C4-2B (cell line): Measurements from ENCODE around the gene DBP.

Experiments used
- ZFX ChIP-seq: fragments of 450-650 bp; IDR thresholded peaks from 2 replicates; pipeline ENCODE4 v1.6.1; 2017
- TF ChIP-seq, protein P1 (sequence below): fragments of 450-650 bp; conservative IDR thresholded peaks from 2 replicates; pipeline ENCODE4 v1.5.1; 2017; ENCODE audit warnings: mild to moderate bottlenecking

- TF ChIP-seq, protein P1, sequence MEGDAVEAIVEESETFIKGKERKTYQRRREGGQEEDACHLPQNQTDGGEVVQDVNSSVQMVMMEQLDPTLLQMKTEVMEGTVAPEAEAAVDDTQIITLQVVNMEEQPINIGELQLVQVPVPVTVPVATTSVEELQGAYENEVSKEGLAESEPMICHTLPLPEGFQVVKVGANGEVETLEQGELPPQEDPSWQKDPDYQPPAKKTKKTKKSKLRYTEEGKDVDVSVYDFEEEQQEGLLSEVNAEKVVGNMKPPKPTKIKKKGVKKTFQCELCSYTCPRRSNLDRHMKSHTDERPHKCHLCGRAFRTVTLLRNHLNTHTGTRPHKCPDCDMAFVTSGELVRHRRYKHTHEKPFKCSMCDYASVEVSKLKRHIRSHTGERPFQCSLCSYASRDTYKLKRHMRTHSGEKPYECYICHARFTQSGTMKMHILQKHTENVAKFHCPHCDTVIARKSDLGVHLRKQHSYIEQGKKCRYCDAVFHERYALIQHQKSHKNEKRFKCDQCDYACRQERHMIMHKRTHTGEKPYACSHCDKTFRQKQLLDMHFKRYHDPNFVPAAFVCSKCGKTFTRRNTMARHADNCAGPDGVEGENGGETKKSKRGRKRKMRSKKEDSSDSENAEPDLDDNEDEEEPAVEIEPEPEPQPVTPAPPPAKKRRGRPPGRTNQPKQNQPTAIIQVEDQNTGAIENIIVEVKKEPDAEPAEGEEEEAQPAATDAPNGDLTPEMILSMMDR: no peak
- no peak for TF ChIP-seq ZFX
Measured at GRCh38 chr19:48611872-48612271, 25.3 kb downstream of the DBP start.
